Stimulated activated CD8-positive, alpha-beta memory T cell treated with anti-CD3 and anti-CD28 coated beads, Interleukin-7, amount 100 ng/mL, for 48 hours (primary cell): ENCODE data around the gene RNF217.
"Not testable (repeated sequence)": the region's sequence is repeated elsewhere in the genome, so short reads cannot be mapped to it uniquely, and the experiment has no call there.

Experiments used
- DNase-seq, 2 donors: peaks; one replicate each; pipeline ENCODE4 v3.0.0-alpha.2; 2020; ENCODE audit warnings: low read depth in 1 of 2; ENCODE audit errors: extremely low read depth in 1 of 2

Gene RNF217, protein sequence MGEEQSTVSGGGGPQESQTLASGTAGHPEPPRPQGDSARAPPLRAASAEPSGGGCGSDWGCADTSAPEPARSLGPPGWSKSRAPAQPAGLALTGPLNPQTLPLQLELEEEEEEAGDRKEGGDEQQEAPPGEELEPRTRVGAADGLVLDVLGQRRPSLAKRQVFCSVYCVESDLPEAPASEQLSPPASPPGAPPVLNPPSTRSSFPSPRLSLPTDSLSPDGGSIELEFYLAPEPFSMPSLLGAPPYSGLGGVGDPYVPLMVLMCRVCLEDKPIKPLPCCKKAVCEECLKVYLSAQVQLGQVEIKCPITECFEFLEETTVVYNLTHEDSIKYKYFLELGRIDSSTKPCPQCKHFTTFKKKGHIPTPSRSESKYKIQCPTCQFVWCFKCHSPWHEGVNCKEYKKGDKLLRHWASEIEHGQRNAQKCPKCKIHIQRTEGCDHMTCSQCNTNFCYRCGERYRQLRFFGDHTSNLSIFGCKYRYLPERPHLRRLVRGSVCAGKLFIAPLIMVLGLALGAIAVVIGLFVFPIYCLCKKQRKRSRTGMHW

DNA sequence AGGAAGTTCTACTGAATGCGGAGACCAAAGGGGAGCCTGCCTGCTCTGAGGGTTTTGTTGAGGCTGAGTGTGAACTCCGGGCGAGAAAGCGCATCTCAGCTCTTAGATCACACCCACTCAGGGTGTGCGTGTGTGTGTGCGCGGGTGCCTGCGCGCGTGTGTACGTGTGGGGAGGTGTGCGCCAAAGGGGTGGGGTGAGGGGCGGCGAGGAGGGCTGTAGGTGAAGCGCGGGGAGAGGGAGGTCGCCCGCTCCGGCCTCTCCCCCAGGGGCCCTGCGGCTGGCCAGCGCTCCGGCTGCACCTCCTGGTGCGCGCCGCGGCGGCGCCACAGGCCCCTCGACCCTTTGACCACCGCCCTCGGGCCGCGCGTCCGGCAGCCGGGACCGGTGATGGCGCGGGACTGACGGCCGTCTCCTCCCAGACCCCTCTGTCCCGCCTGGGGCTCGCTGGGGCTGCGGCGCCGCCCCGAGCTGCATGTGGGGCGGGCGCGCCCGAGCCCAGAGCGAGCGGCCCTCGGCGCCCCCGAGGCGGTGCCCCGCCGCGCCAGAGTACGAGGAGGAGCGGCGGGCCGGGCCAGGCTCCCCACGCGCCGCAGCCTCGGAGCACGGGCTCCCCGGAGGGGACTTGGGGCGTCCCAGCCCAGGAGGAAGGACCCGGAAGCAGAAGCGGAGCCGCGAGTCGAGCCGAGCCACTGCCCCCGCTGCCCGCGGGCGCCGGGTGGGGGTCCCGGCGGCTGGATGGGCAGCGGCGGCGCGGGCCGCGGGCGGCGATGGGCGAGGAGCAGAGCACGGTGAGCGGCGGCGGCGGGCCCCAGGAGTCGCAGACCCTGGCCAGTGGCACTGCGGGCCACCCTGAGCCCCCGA, at the start of gene RNF217:
Gene RNF217 (plus strand): TSS at position 661 of the 862 bp plus-strand sequence. CDS start 108 bp downstream, at position 769.
- no peak for DNase-seq

DNA sequence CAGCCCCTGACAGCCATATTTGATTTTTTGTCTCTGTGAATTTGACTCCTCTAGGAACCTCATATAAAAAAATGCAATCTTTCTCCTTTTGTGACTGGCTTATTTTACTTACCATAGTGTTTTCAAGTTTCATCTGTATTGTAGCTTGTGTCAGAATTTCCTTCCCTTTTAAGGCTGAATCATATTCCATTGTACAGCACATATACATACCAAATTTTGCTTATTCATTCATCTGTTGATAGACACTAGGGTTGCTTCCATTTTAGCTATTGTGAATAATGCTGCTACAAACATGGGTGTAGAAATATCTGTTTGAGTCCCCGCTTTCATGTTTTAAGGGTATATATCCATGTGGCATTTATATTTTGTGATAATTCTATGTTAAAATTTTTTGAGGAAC, 49.2 kb upstream of the RNF217 start:
- no peak for DNase-seq

DNA sequence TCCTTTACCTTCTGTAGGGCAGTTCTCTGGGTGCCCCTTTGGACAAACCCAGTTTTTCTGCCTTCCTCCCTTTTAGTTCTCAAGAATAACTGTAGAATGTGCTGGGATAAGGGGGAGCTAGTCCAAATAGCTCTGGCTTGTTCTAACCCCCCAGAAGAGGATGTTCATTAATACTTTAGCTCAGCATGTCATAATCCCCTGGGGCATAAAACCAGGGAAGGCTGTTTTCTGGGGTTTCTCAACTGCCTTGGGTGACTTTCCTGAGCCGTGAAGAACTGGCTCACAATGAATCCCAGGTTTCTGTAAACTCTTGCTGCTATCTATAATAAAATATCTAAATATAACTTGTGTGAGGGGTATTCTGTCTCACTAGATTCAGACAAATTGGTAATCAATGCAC, 44.5 kb upstream of the RNF217 start:
- DNase-seq, result no peak

DNA sequence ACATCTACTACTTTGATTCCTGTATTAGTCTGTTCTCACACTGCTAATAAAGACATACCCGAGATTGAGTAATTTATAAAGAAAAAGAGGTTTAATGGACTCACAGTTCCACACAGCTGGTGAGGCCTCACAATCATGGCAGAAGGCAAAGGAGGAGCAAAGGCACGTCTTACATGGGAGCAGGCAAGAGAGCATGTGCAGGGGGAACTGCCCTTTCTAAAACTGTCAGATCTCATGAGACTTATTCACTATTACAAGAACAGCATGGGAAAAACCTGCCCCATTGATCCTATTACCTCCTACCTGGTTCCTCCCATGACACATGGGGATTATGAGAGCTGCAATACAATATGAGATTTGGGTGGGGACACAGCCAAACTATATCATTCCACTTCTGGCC, 42.5 kb upstream of the RNF217 start:
- not testable (repeated sequence) for DNase-seq

DNA sequence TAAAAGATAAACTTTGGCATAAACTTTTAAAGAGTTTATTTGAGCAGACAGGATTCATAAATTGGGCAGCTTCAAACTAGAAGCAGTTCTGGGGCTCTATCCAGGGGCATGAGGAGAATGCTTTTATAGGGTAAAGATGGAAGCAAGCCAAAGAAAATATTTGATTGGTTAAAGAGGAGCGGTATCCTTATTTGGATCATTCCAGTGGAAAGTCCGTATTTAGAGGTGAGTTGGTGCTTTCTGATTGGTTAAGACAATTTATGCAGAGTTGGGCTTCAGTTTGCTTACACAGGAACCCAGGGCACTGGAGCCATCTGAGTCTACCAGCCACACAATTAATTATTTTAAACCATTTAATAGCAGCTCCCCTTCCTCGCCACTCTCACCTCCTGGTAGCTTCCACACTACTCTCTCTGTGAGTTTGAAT, 37.9 kb upstream of the RNF217 start:
- DNase-seq, result no peak

DNA sequence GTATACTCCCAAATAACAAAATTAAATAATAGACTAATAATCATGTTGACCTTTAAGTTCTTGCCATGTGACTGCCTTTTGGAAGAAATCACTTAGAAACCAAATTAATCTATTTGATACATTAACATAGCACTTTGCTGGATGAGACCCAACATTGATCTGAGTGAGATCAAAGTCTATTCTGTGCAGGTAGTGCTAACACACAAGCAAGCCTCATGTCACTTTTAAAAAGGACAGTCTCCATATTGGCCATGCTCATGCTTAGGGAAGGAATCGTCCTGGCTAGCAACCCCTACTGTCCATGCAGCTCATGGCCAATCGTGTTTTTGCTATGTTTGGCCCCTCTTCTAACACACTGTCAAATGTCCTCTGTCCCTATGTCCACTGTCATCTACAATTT, 35.8 kb upstream of the RNF217 start:
- no peak for DNase-seq

DNA sequence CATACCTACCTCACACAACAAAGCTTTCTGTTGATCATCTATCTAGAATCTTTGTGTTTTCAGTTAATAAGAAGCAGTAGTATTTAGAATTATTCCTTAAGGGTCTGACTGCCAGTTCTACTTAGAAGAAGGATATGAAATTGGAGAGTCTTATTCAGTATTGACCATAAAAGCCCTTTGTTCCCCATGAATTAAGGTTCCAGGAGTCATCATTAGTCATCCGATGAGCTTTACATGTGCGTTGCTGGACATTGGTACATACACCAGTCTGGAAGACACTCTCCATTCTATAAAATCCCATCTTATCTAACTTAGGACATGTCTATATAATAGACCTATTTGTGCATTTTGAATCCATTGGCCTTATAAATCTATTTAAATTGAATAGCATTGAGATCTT, 34.4 kb upstream of the RNF217 start:
- DNase-seq, result no peak

DNA sequence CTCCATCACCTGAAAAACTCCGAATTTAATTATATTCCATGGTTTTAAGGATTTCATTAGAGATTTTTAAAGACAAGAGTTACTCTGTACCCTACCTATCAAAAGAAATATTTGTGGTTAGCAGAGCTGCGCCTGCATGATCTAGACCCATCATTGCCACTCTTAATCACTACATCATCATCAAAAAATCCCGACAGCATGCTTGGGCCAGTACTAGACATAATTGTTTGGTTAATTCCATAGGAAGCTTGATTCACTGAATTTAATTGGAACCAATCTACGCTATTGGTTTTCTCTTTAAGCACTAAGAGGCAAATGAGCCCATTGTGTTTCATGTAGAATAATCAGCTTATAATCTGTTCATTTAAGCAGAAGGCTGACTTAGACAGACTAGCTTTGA, 33.4 kb upstream of the RNF217 start:
- DNase-seq, result no peak

DNA sequence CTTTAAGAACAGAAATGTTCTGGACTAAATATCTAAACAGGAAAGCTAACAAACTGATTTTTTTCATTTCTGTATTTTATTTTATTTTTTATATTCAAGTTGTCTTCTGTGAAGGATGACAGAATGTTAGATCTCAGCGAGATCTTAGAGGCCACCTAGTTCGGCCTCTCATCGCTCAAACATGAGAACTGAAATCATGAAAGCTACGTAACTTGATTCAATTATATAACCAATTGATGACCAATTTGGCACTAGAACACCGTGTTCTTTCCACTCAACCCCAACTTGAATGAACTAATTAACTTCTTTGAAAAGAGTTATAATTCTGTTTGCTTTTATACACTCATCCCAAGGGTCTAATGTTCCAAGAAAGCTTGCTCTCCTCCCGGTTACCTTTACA, 24.6 kb upstream of the RNF217 start:
- DNase-seq, result no peak

DNA sequence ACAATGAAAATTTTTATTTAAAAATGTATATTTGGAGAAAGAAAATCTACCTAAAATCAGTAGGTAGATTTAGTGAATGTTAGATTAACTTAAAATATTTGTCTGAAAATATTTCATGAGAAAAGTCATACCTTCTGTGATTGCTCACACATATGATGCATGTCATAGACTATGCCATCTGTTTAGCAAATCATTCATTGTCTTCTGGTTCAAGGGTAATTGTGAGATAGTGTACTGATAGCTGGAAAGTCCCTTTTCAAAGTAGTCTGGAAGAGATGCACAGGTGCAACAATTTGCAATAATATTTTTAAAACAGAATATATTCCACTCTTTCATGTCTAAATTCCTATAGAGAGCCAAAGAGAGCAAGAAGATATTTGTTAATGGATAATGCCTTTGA, 21.0 kb upstream of the RNF217 start:
- DNase-seq, result no peak

DNA sequence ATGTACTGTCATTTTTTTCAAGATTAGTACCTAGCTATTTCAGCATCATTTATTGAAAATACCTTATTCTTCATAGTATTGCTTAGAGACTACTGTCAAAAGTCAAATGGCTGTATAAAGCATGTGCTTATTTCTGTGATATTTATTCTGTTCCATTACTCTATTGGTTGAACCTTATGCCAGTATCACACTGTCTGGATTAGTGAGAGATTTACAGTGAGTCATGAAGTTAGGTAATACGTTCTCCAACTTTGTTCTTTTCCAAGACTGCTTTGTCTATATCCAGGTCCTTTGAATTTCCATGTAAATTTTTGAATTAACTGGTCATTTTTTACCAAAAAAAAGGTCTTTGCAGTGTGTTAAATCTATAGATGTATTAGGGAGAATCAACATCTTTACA, 18.6 kb upstream of the RNF217 start:
- DNase-seq, result no peak

DNA sequence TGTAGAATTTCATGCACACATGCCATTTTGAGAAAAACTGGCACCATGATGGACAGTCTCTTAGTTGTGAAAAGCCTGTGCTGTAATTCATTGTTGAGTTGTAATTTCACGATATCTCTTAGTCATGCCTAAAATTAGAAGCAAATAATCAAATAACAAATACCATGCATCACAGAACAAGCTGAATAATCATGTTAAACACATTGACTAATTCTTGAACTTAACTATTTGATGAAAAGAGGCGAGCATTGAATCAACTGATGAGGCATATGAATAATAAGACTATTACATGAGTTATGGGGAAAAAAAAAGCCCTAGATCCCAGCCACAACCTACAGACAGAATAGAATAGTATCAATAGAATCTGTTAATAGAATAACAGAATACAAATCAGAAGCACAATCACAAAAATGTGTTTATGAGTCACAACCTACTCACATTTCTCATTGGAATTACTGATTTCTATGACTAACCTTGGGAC, 14.2 kb upstream of the RNF217 start:
- no peak for DNase-seq

DNA sequence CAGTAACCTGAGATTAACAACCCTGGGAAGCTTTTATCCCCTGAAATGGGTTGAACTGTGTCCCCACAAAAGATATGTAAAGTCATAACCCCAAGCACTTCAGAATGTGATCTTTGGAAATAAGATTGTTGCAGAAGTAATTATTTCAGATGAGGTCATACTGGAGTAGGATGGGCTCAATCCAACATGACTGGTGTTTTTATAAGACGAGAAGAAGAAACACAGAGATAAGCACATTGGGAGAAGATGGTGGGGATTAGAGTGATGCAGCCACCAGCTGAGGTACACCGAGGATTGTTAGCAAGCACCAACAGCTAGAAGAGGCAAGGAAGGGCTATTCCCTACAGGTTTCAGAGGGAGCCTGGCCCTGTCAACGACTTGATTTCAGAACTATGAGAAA, 12.5 kb upstream of the RNF217 start:
- no peak for DNase-seq

DNA sequence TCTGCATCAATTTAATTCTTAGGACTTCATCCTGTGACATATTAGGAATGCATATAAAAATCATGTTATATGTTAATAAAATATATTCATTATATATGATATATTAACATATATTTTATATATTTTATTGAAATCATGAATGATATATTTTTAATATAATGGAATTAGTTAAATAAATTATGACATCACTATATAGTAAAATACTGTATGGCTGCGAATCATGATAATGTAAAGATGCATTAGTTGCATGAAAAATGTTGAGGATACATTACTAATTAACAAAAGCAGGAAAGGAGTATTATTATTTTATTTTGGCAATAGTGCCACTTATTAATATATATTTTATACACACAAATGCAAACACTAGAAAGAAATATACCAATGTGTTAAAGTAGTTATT, 8.4 kb upstream of the RNF217 start:
- DNase-seq, result no peak

DNA sequence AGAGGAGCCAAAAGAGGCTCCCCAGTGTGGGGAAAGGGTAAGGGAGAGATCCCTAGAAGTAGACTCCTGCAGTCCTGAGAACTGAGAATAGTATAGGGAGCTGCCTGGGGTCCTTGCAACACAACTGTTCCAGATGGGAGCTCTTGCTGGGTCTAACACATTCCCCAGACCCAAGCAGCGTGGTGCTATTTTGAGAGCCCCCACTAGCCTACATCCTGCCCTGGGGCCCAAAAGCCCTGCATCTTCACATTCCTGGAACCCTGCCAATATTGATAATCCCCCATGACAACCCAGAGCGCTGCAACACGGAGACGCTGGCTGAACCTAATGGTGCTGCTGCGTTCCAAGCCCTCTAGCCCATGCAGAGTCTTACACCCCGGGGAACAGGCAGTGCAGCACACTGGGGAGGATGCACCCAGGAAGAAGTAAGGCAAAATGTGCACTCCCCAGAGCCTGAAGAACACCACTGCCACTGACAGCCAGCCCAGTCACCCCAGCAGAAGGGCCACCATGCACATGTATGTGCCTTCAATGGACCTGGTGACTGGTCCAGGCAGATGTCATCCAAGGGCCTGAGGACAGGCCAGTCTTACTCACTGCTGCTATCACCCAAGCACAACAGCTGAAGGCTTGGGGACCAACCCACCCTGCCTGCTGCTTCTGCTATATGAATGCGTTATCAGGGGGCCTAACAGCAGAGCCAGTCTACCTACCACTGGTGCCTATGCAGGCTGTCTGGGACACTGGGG, 7.0 kb upstream of the RNF217 start:
- no peak for DNase-seq

DNA sequence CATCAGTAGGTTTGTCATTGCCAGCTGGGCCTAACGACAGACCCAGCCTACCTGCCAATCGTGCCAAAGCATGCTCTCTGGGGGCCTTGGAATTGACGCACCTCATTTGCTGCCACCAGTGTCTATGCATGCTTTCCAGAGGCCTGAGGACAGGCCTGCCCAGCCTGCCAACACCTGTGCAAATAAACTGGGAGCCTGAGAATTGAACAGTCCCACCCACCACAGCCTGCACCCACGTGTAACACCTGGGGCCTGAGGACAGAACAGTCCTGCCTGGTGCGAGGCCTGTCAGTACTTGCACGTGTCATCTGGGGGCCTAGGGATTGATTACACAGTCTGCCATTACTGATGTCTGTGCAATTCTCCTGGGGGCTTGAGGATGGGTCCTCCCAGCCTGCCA, 6.2 kb upstream of the RNF217 start:
- no peak for DNase-seq

DNA sequence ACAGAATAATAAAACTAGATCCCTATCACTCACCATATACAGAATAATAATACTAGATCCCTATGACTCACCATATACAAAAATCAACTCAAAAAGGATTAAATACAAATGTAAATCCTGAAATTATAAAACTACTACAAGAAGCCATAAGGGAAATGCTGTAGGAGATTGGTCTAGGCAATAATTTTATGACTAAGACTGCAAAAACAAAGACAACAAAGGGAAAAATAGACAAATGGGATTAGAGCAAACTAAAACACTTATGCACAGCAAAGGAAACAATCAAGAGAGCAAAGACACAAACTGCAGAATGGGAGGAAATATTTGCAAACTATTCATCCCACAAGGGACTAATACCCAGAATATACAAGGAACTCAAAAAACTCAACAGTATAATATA, 4.1 kb upstream of the RNF217 start:
- DNase-seq, result no peak

DNA sequence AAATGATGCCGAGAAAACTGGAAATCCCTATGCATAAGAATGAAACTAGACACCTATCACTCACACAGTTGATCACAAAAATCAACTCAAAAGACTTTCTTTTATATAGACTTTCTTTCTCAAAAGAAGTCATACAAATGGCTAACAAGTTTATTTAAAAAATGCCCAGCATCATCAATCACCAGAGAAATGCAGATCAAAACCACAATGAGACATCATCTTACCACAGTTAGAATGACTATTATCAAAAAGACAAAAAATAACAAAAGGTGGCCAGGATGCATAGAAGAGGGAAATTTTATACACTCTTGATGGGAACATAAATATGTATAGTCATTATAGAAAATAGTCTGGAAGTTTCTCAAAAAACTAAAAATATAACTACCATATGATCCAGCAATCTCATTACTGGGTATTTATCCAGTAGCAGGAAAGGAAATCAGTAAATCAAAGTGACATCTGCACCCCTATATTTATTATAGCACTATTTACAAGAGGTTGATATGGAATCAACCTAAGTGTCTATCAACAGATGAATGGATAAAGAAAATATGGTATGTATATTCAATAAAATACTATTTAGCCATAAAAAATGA, 3.4 kb upstream of the RNF217 start:
- DNase-seq, result no peak

DNA sequence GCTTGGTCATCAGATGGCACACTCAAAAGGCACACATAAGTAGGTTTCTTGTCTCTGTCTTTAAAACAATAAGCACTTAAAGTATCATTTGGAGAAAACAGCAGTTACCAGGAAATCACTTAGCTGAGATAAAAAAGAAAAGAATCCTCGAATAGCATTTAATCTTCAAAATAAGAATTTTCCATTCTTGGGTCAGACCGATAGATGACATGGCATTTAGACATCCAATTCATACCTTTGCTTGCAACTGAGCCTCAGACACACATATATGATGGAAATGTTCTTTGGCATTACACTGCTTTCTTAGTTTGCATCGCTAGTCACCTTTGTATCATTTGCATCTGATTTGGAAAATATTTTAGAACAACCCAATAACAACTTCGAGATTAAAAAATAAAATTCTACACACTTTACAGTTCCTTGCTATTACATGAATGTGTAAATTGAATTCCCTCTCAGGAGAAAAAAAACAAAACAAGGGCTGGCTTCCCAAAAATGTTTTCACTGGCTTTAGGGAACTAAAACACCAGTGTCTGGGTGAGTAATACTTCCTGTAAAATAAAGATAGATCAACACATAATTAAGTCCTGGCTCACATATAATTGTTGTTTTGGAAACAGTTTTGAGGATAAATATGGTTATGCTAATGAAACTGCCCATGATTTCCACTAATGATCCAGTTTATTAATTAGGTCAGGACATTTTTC, 1.3 kb upstream of the RNF217 start:
- no peak for DNase-seq

DNA sequence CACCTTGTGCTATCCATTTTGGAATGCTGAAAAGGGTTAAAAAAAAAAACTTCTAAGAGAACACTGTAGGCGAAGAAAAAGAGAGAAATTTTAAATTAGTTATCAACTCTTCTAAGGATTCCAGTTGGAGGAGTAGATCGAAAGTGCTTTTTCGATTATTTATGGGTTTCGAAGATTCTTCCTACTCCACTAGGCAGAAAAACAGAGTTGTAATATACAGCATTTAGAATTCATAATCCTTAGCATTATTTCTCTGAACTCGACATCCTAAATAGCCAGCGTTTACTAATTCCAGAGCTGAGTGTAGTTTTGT, 817 bp upstream of the RNF217 start:
- no peak for DNase-seq
